ENCODE measurements around the gene CCDC149.

- TF ChIP-seq FOXM1 (IDR thresholded peaks at IDR 0.05; ENCODE audit: low read depth) (no peak), FOXM1 (CRISPR knock-in tag; IDR thresholded peaks at IDR 0.05; ENCODE audit: low read depth) (no peak), RFX1 (IDR thresholded peaks at IDR 0.05) (no peak), SETDB1 (IDR thresholded peaks at IDR 0.05; ENCODE audit: low read length) (no peak), JUN (IDR thresholded peaks at IDR 0.05; ENCODE audit: borderline replicate concordance, low read depth, low read length) (no peak), JUN (CRISPR knock-in tag; IDR thresholded peaks at IDR 0.05; ENCODE audit: borderline replicate concordance) (no peak), PHF21A (IDR thresholded peaks at IDR 0.05; ENCODE audit: borderline replicate concordance, low read depth) (no peak), NR2C2 (CRISPR knock-in tag; IDR thresholded peaks at IDR 0.05) (no peak), NR2C2 (tag; IDR thresholded peaks at IDR 0.05) (no peak)
Measured at GRCh38 chr4:24957886-24958285, 45.0 kb upstream of the CCDC149 start.
